Hepatocyte (in vitro differentiated cells): ENCODE results near the gene TSR3. TPM values are rescaled to one million over a fixed set of nuclear protein-coding genes. Genes with fewer than 3 reads are reported as not detected.

Experiments used
- DNase-seq: peaks from one replicate; pipeline ENCODE4 v3.0.0-alpha.2; 2016; ENCODE audit warnings: low spot score
- H2AFZ ChIP-seq: fragments of 200-600 bp; sonication (generic); 2 replicates; pipeline ENCODE4 v1.6.0; 2016; ENCODE audit warnings: antibody characterized with exemption, mild to moderate bottlenecking
- H3K27ac ChIP-seq: fragments of 200-600 bp; sonication (generic); 2 replicates; pipeline ENCODE4 v1.5.1; 2016; ENCODE audit warnings: mild to moderate bottlenecking
- H3K27me3 ChIP-seq: fragments of 200-600 bp; sonication (generic); 2 replicates; pipeline ENCODE4 v1.6.1; 2016
- H3K36me3 ChIP-seq: fragments of 200-600 bp; sonication (generic); replicated peaks from 2 replicates; pipeline ENCODE4 v1.5.1; 2016; ENCODE audit warnings: low read depth; ENCODE audit not compliant: insufficient read depth
- H3K4me1 ChIP-seq: fragments of 200-600 bp; sonication (generic); 2 replicates; pipeline ENCODE4 v1.5.1; 2016; ENCODE audit warnings: mild to moderate bottlenecking, moderate library complexity; ENCODE audit not compliant: insufficient read depth
- H3K4me2 ChIP-seq: fragments of 200-600 bp; sonication (generic); 2 replicates; pipeline ENCODE4 v1.6.0; 2016
- H3K4me3 ChIP-seq: fragments of 200-600 bp; sonication (generic); 2 replicates; pipeline ENCODE4 v1.5.1; 2016; ENCODE audit warnings: mild to moderate bottlenecking
- H3K79me2 ChIP-seq: fragments of 200-600 bp; sonication (generic); 2 replicates; pipeline ENCODE4 v1.6.0; 2017; ENCODE audit warnings: mild to moderate bottlenecking
- H3K9me2 ChIP-seq: fragments of 200-600 bp; sonication (generic); replicated peaks from 2 replicates; pipeline ENCODE4 v1.6.0; 2017; ENCODE audit warnings: mild to moderate bottlenecking; ENCODE audit not compliant: insufficient read depth
- H3K9me3 ChIP-seq: fragments of 200-600 bp; sonication (generic); 2 replicates; pipeline ENCODE4 v1.5.1; 2016; ENCODE audit warnings: low read depth, mild to moderate bottlenecking
- H4K20me1 ChIP-seq: fragments of 200-600 bp; sonication (generic); 2 replicates; pipeline ENCODE4 v1.6.0; 2016; ENCODE audit warnings: mild to moderate bottlenecking; ENCODE audit not compliant: insufficient read depth, poor library complexity, severe bottlenecking
- EZH2 ChIP-seq: fragments of 200-600 bp; sonication (generic); IDR thresholded peaks from 2 replicates; pipeline ENCODE4 v1.6.1; 2016; ENCODE audit warnings: antibody characterized with exemption, mild to moderate bottlenecking, borderline replicate concordance
- EZH2phosphoT487 ChIP-seq: fragments of 200-600 bp; sonication (generic); IDR thresholded peaks from one replicate; pipeline ENCODE4 v1.6.1; 2018; ENCODE audit warnings: antibody characterized with exemption, mild to moderate bottlenecking, low read depth, moderate library complexity; ENCODE audit not compliant: unreplicated experiment, severe bottlenecking
- WGBS: methylation state at CpG from one replicate; pipeline ENCODE4 v1.1.6; 2016; ENCODE audit warnings: low lambda C conversion rate; ENCODE audit errors: missing lambda C conversion rate; 5-methylcytosine and 5-hydroxymethylcytosine counted together
- polyA plus RNA-seq: library from polyadenylated mRNA; unstranded; fragments of >200 nt; fragmentation: Nextera tagmentation; extraction: Ambion mirVana; gene quantifications from 2 replicates; pipeline ENCODE4 v1.2.1, GENCODE V29; 2016
- total RNA-seq: library from RNA; depleted of rRNA; stranded (reverse); fragments of >200 nt; gene quantifications from 2 replicates; pipeline ENCODE4 v1.2.3, GENCODE V29; 2014
- TF ChIP-seq, protein P1 (sequence below): fragments of 200-600 bp; sonication (generic); IDR thresholded peaks from 2 replicates; pipeline ENCODE4 v1.5.1; 2016; ENCODE audit warnings: antibody characterized with exemption, mild to moderate bottlenecking; ENCODE audit not compliant: poor library complexity

The TSR3 gene
- total and polyA plus RNA-seq, 2 experiments from 2014 or later: 73.0 to 137 TPM

DNA sequence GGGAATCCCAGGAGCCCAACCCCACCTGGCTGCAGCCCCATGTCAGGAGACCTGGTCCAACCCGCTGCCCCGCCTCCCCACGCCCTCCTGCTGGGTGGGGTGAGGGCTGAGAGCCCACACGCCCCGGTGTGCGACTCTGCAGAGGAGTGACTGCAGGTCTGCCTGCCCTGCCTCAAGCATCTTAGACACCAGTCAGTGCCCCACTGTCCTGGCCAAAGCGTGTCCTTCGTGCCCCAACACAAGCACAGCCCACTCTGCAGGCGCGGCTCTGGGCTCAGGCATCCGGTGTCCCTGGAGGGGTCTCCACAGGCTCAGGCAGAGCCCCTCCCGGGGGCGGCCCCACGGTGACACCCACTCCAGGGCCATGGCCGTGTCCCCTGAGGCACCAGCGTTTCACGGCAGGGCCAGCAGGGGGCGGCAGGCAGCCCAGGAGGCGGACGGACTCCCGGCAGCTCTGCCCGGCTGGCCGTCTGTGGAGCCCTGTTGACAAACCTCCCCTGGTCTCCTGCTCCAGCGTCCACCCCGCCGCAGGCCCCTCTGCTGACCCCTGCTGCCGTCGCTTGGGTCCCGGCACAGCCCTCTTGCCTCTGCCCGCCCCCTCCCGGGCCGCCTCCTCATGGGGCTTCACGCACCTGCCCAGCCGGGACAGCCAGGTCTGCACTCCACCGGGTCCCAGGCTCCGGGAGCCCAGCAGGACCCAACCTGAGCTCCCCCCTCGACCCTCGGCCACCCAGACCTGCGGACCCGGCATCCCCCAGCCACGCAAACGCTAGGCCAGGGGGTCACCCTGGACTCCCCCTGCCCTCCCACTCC, 50.8 kb downstream of the TSR3 start:
- no peak overlapping the region for H3K27ac ChIP-seq
- TF ChIP-seq, protein P1, sequence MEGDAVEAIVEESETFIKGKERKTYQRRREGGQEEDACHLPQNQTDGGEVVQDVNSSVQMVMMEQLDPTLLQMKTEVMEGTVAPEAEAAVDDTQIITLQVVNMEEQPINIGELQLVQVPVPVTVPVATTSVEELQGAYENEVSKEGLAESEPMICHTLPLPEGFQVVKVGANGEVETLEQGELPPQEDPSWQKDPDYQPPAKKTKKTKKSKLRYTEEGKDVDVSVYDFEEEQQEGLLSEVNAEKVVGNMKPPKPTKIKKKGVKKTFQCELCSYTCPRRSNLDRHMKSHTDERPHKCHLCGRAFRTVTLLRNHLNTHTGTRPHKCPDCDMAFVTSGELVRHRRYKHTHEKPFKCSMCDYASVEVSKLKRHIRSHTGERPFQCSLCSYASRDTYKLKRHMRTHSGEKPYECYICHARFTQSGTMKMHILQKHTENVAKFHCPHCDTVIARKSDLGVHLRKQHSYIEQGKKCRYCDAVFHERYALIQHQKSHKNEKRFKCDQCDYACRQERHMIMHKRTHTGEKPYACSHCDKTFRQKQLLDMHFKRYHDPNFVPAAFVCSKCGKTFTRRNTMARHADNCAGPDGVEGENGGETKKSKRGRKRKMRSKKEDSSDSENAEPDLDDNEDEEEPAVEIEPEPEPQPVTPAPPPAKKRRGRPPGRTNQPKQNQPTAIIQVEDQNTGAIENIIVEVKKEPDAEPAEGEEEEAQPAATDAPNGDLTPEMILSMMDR: peak; percentile 78
- no peak for TF ChIP-seq EZH2phosphoT487
- no peak for TF ChIP-seq EZH2
- H3K36me3 ChIP-seq: no peaks in the 10 kb centered on the region
- no peaks in the 10 kb centered on the region for H3K9me2 ChIP-seq
- H2AFZ ChIP-seq: no peak overlapping the region
- DNase-seq: peak; percentile 84
- H3K79me2 ChIP-seq: no peaks in the 10 kb centered on the region
- no peaks in the 10 kb centered on the region for H3K27me3 ChIP-seq
- 8% methylated on average over 19 of the region's 42 CpGs for WGBS
- peak overlapping the region; percentile 73 for H3K4me2 ChIP-seq
- H3K4me1 ChIP-seq: peaks cover 14% of the 10 kb centered on the region
- H4K20me1 ChIP-seq: no peaks in the 10 kb centered on the region
- H3K9me3 ChIP-seq: no peaks in the 10 kb centered on the region
- no peak overlapping the region for H3K4me3 ChIP-seq

DNA sequence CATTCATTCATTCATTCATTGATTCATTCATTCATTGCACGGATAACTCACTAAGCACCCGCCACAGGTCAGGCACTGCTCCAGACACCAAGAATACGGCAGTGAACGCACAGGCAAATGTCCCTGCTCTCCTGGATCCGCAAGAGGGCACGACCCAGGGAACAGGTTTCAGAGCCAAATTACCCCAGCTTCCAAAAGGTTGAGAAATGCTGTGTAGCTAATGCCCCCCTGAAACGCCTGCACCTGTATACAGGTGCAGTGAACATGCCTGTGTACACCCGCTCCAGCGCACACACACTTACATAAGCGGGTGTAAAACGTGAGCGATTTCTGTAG, 51.8 kb downstream of the TSR3 start:
- peak overlapping the region; percentile 17 for H3K4me2 ChIP-seq
- peaks cover 14% of the 10 kb centered on the region for H3K4me1 ChIP-seq
- H3K79me2 ChIP-seq: no peaks in the 10 kb centered on the region
- no peak overlapping the region for H3K4me3 ChIP-seq
- H3K36me3 ChIP-seq: no peaks in the 10 kb centered on the region
- no peaks in the 10 kb centered on the region for H3K9me3 ChIP-seq
- H3K27ac ChIP-seq: no peak overlapping the region
- H3K9me2 ChIP-seq: no peaks in the 10 kb centered on the region
- H4K20me1 ChIP-seq: no peaks in the 10 kb centered on the region
- TF ChIP-seq, protein P1: no peak
- TF ChIP-seq EZH2phosphoT487 (no peak), EZH2 (no peak)
- WGBS: 81% methylated on average over 12 of the region's 12 CpGs
- H2AFZ ChIP-seq: no peak overlapping the region
- no peaks in the 10 kb centered on the region for H3K27me3 ChIP-seq
- DNase-seq: no peak

Other genes starting within 250 kb of the TSR3 start
- gene CACNA1H, start 198.8 kb downstream of the TSR3 start, total RNA-seq: 8.6 and 9.1 TPM in 2 replicates
- 9.1 and 9.7 TPM in 2 replicates for gene CACNA1H, start 198.8 kb downstream of the TSR3 start, polyA plus RNA-seq
- gene TPSG1, start 126.6 kb downstream of the TSR3 start, total RNA-seq: 0.67 and 1.3 TPM in 2 replicates
- 2.0 and 2.3 TPM in 2 replicates for gene TPSG1, start 126.6 kb downstream of the TSR3 start, polyA plus RNA-seq
- gene TPSB2, start 121.7 kb downstream of the TSR3 start, total RNA-seq: not detected in 2 replicates
- not detected in 2 replicates for gene TPSB2, start 121.7 kb downstream of the TSR3 start, polyA plus RNA-seq
- not detected in 2 replicates for gene TPSAB1, start 111.2 kb downstream of the TSR3 start, total RNA-seq
- not detected in 2 replicates for gene TPSAB1, start 111.2 kb downstream of the TSR3 start, polyA plus RNA-seq
- gene TPSD1, start 95.8 kb downstream of the TSR3 start, total RNA-seq: not detected in 2 replicates
- not detected in 2 replicates for gene TPSD1, start 95.8 kb downstream of the TSR3 start, polyA plus RNA-seq
- gene UBE2I, start 42.2 kb downstream of the TSR3 start, total RNA-seq: 76.0 and 78.8 TPM in 2 replicates
- gene UBE2I, start 42.2 kb downstream of the TSR3 start, polyA plus RNA-seq: 150 and 183 TPM in 2 replicates
- 1.8 and 3.0 TPM in 2 replicates for gene BAIAP3, start 18.2 kb downstream of the TSR3 start, total RNA-seq
- 2.4 and 5.5 TPM in 2 replicates for gene BAIAP3, start 18.2 kb downstream of the TSR3 start, polyA plus RNA-seq
- 70.1 and 76.6 TPM in 2 replicates for gene GNPTG, start 53 bp upstream of the TSR3 start, total RNA-seq
- 133 and 161 TPM in 2 replicates for gene GNPTG, start 53 bp upstream of the TSR3 start, polyA plus RNA-seq
- gene UNKL, start 62.8 kb upstream of the TSR3 start, total RNA-seq: 5.5 and 10.3 TPM in 2 replicates
- gene UNKL, start 62.8 kb upstream of the TSR3 start, polyA plus RNA-seq: 8.5 and 9.6 TPM in 2 replicates
- gene UQCC4, start 68.9 kb upstream of the TSR3 start, total RNA-seq: 16.0 and 17.3 TPM in 2 replicates
- 24.0 and 36.6 TPM in 2 replicates for gene UQCC4, start 68.9 kb upstream of the TSR3 start, polyA plus RNA-seq
- gene PERCC1, start 79.2 kb upstream of the TSR3 start, total RNA-seq: 2.0 and 2.5 TPM in 2 replicates
- not detected in 2 replicates for gene PERCC1, start 79.2 kb upstream of the TSR3 start, polyA plus RNA-seq
- gene CCDC154, start 92.7 kb upstream of the TSR3 start, total RNA-seq: 0.33 and 0.64 TPM in 2 replicates
- 1.6 and 4.6 TPM in 2 replicates for gene CCDC154, start 92.7 kb upstream of the TSR3 start, polyA plus RNA-seq
- 47.4 and 56.3 TPM in 2 replicates for gene CLCN7, start 123.2 kb upstream of the TSR3 start, total RNA-seq
- 107 and 127 TPM in 2 replicates for gene CLCN7, start 123.2 kb upstream of the TSR3 start, polyA plus RNA-seq
- gene PTX4, start 137.1 kb upstream of the TSR3 start, total RNA-seq: not detected in 2 replicates
- not detected in 2 replicates for gene PTX4, start 137.1 kb upstream of the TSR3 start, polyA plus RNA-seq
- gene TELO2, start 141.5 kb upstream of the TSR3 start, total RNA-seq: 12.0 and 22.8 TPM in 2 replicates
- gene TELO2, start 141.5 kb upstream of the TSR3 start, polyA plus RNA-seq: 50.9 and 60.3 TPM in 2 replicates
- 4.7 and 5.4 TPM in 2 replicates for gene TMEM204, start 181.8 kb upstream of the TSR3 start, total RNA-seq
- 2.7 and 4.3 TPM in 2 replicates for gene TMEM204, start 181.8 kb upstream of the TSR3 start, polyA plus RNA-seq